ENCODE data around the gene SLX4IP.

Gene SLX4IP

GRCh38 chr20:10667077-10667401 lies 231.9 kb downstream of the SLX4IP start:
- TF ChIP-seq CTCF (IDR thresholded peaks at IDR 0.05) = no peak
- Histone ChIP-seq H3K27ac (peak overlapping the region; percentile 89 to 92), H3K4me3 (peak overlapping the region; percentile 98)
- DNase-seq (ENCODE audit: low spot score) = peak; percentile 78

- no peak for TF ChIP-seq CTCF (IDR thresholded peaks at IDR 0.05)
- Histone ChIP-seq H3K4me3 (peak overlapping the region; percentile 98), H3K27ac (peak overlapping the region; percentile 89 to 92)
- DNase-seq (ENCODE audit: low spot score) = peak; percentile 43
These were observed 232.6 kb downstream of the SLX4IP start for GRCh38 chr20:10667560-10668167.

- no peak for DNase-seq (ENCODE audit: low spot score)
- H3K27ac ChIP-seq = peak overlapping the region; percentile 81 to 89
- peak overlapping the region; percentile 98 for H3K4me3 ChIP-seq
- TF ChIP-seq CTCF (IDR thresholded peaks at IDR 0.05) = no peak
These were observed 233.7 kb downstream of the SLX4IP start for GRCh38 chr20:10668677-10669368.

GRCh38 chr20:10669843-10670446 lies 234.8 kb downstream of the SLX4IP start:
- Histone ChIP-seq H3K4me3 (peak overlapping the region; percentile 98), H3K27ac (peak overlapping the region; percentile 89 to 93)
- no peak for DNase-seq (ENCODE audit: low spot score)

GRCh38 chr20:10670501-10671220 lies 235.6 kb downstream of the SLX4IP start:
- Histone ChIP-seq H3K27ac (peak overlapping the region; percentile 89 to 93), H3K4me3 (peak overlapping the region; percentile 98)
- no peak for DNase-seq (ENCODE audit: low spot score)
- no peak for TF ChIP-seq CTCF (IDR thresholded peaks at IDR 0.05)

More at GRCh38 chr20:10669843-10670446, 234.8 kb downstream of the SLX4IP start:
- no peak for TF ChIP-seq CTCF (IDR thresholded peaks at IDR 0.05)

- Histone ChIP-seq H3K4me3 (peak overlapping the region; percentile 98), H3K27ac (peak overlapping the region; percentile 89 to 93)
- DNase-seq (ENCODE audit: low spot score) = peak; percentile 95
- TF ChIP-seq CTCF (IDR thresholded peaks at IDR 0.05) = peak; percentile 41
These were observed 236.3 kb downstream of the SLX4IP start for GRCh38 chr20:10671221-10671918.
